Endothelial cell of umbilical vein (primary cell): ENCODE results near the gene VSTM2B. TPM values are rescaled to one million over a fixed set of nuclear protein-coding genes. Genes with fewer than 3 reads are reported as not detected.

ENCODE experiments used
- BruUV-seq: library from RNA; stranded (reverse); fragments of 400-500 nt; replicated peaks from 2 replicates; lab custom pipeline; 2021; lab: Mats Ljungman, UMichigan
- CTCF ChIA-PET: fragments of 300-600, 350-600 bp; sonication (Branson Sonifier 250); formaldehyde crosslinking; loops from one replicate; lab custom pipeline; 2021; ENCODE audit warnings: antibody characterized with exemption, inconsistent platforms; lab: Charles Lee
- POLR2A ChIA-PET: fragments of 300-600, 350-600 bp; sonication (Branson Sonifier 250); formaldehyde crosslinking; loops from one replicate; lab custom pipeline; 2021; ENCODE audit warnings: antibody characterized with exemption, inconsistent platforms; lab: Charles Lee
- DNase-seq: peaks from one replicate; pipeline ENCODE4 v3.0.0-alpha.2; 2011; ENCODE audit warnings: low read depth, low spot score
- FAIRE-seq: peaks from 2 replicates; lab custom pipeline; 2011; peaks lifted over from hg19 to GRCh38; lab: Jason Lieb, UNC
- H2AFZ ChIP-seq: 2 replicates; pipeline ENCODE4 v1.6.0; 2012; ENCODE audit warnings: low read depth, low read length, control low read depth, inconsistent platforms
- H3K27ac ChIP-seq: 2 replicates; pipeline ENCODE4 v1.5.1; 2011; ENCODE audit warnings: low read depth, mild to moderate bottlenecking, control low read depth, low read length, moderate library complexity; ENCODE audit not compliant: insufficient read depth
- H3K27me3 ChIP-seq, 2 experiments: 2 replicates each; pipeline versions ENCODE4 v1.6.0 to v1.6.1; 2011; ENCODE audit warnings: low read length in 2 of 2, mixed read lengths in 1 of 2; ENCODE audit not compliant: control insufficient read depth in 2 of 2, insufficient read depth in 2 of 2
- H3K36me3 ChIP-seq, 2 experiments: 2 replicates in 1 of 2; 3 replicates in 1 of 2; pipeline ENCODE4 v1.5.1; 2011; ENCODE audit warnings: low read length in 2 of 2, mild to moderate bottlenecking in 1 of 2, moderate library complexity in 1 of 2; ENCODE audit not compliant: control insufficient read depth in 2 of 2, insufficient read depth in 2 of 2; ENCODE audit errors: extremely low read depth in 1 of 2
- H3K4me1 ChIP-seq: 3 replicates; pipeline ENCODE4 v1.5.1; 2011; ENCODE audit warnings: mild to moderate bottlenecking, low read length; ENCODE audit not compliant: control insufficient read depth, insufficient read depth; ENCODE audit errors: extremely low read depth
- H3K4me2 ChIP-seq: 2 replicates; pipeline ENCODE4 v1.6.1; 2011; ENCODE audit warnings: low read length, control low read depth, mixed read lengths; ENCODE audit not compliant: insufficient read depth
- H3K4me3 ChIP-seq, 3 experiments: fragments of 200-600 bp in 1 of 3; sonication (generic), shearing (Covaris generic) in 1 of 3; replicated peaks in 1 of 3; 2 replicates each; pipeline ENCODE4 v1.5.1; 2011 to 2016; ENCODE audit warnings: control low read depth in 3 of 3, low read length in 3 of 3, mild to moderate bottlenecking in 2 of 3, inconsistent platforms in 1 of 3, low read depth in 1 of 3, moderate library complexity in 1 of 3; ENCODE audit not compliant: insufficient read depth in 1 of 3
- H3K79me2 ChIP-seq: 2 replicates; pipeline ENCODE4 v1.6.0; 2012; ENCODE audit warnings: low read length, inconsistent platforms; ENCODE audit not compliant: control insufficient read depth, insufficient read depth
- H3K9ac ChIP-seq: replicated peaks from 2 replicates; pipeline ENCODE3; 2011; ENCODE audit warnings: low read length, control low read depth; ENCODE audit not compliant: insufficient read depth; ENCODE audit errors: extremely low read depth
- H3K9me1 ChIP-seq: replicated peaks from 3 replicates; pipeline ENCODE4 v1.6.0; 2011; ENCODE audit warnings: mild to moderate bottlenecking, low read length; ENCODE audit not compliant: control insufficient read depth, insufficient read depth; ENCODE audit errors: extremely low read depth
- H3K9me3 ChIP-seq: replicated peaks from 2 replicates; pipeline ENCODE4 v1.5.1; 2012; ENCODE audit warnings: low read length, inconsistent platforms; ENCODE audit not compliant: control insufficient read depth, insufficient read depth
- H4K20me1 ChIP-seq: replicated peaks from 2 replicates; pipeline ENCODE3; 2011; ENCODE audit warnings: mild to moderate bottlenecking, low read length; ENCODE audit not compliant: control insufficient read depth, insufficient read depth; ENCODE audit errors: extremely low read depth
- EZH2 ChIP-seq: IDR thresholded peaks from 2 replicates; pipeline ENCODE4 v1.6.1; 2012; ENCODE audit warnings: borderline replicate concordance, low read depth, mild to moderate bottlenecking, moderate library complexity, low read length, inconsistent platforms; ENCODE audit not compliant: severe bottlenecking
- FOS ChIP-seq: IDR thresholded peaks from 2 replicates; pipeline ENCODE4 v1.6.1; 2011; ENCODE audit warnings: mild to moderate bottlenecking, low read length, moderate library complexity, borderline replicate concordance; ENCODE audit not compliant: insufficient read depth
- GATA2 ChIP-seq: IDR thresholded peaks from 2 replicates; pipeline ENCODE4 v1.7.0; 2011; ENCODE audit warnings: low read depth, mild to moderate bottlenecking, moderate library complexity, mixed read lengths, low read length; ENCODE audit not compliant: insufficient read length, insufficient read depth
- JUN ChIP-seq: IDR thresholded peaks from 2 replicates; pipeline ENCODE4 v1.6.1; 2011; ENCODE audit warnings: borderline replicate concordance, low read depth; ENCODE audit not compliant: insufficient read length, insufficient read depth
- MYC ChIP-seq: IDR thresholded peaks from one replicate; pipeline ENCODE4 v1.6.1; 2011; ENCODE audit warnings: mild to moderate bottlenecking, low read depth, low read length
- POLR2A ChIP-seq: IDR thresholded peaks from 2 replicates; pipeline ENCODE4 v1.6.1; 2012; ENCODE audit warnings: low read depth, mild to moderate bottlenecking, control low read depth, low read length
- POLR2AphosphoS5 ChIP-seq: IDR thresholded peaks from 2 replicates; pipeline ENCODE4 v1.6.1; 2012; ENCODE audit warnings: low read depth, mild to moderate bottlenecking, control low read depth, low read length, moderate library complexity; ENCODE audit not compliant: insufficient read depth
- dilution Hi-C: fragments of 300-500 bp; cut with MboI; formaldehyde crosslinking; loops from one replicate; pipeline ENCODE4 v1.15.0; 2019; ENCODE audit warnings: low sequenced_read_pairs; ENCODE audit not compliant: extremely low pct_ligation_motif_present
- intact Hi-C: fragments of 100-400 bp; cut with micrococcal nuclease; formaldehyde crosslinking; loops from one replicate; pipeline ENCODE4 v1.10.0; 2022
- polyA plus RNA-seq, 4 experiments: library from polyadenylated mRNA; depleted of rRNA in 3 of 4; stranded (reverse) in 3 of 4; unstranded in 1 of 4; fragments of >200 nt; gene quantifications; 2 replicates each; pipeline versions ENCODE4 v1.2.1 to v1.2.3, GENCODE V29; 2011 to 2012; ENCODE audit warnings: missing spikeins in 1 of 4
- total RNA-seq: library from RNA; stranded (reverse); gene quantifications from 2 replicates; pipeline ENCODE4 v1.2.3, GENCODE V29; 2021
- TF ChIP-seq, protein P1 (sequence below), 2 donors: IDR thresholded peaks; 1 replicate in 1 of 2; 2 replicates in 1 of 2; pipeline ENCODE4 v1.5.1; 2011; ENCODE audit warnings: low read length in 2 of 2, mild to moderate bottlenecking in 2 of 2, moderate library complexity in 2 of 2, control low read depth in 1 of 2, inconsistent platforms in 1 of 2, low read depth in 1 of 2; ENCODE audit not compliant: insufficient read depth in 1 of 2; ENCODE audit errors: extremely low read depth in 1 of 2
- TF ChIP-seq, protein P2 (sequence below): IDR thresholded peaks from 2 replicates; pipeline ENCODE4 v1.6.1; 2011; ENCODE audit not compliant: insufficient read depth, insufficient read length

VSTM2B gene
- total and polyA plus RNA-seq, 2 donors (not counting 3 experiments of a cell fraction or from before 2014, with no cell fraction given) = not detected

GRCh38 chr19:29506619-29506911 is 19.2 kb upstream of the VSTM2B start:
- no peak overlapping the region for H3K27ac ChIP-seq
- no peak overlapping the region for H3K4me3 ChIP-seq
- no TSS peak for BruUV-seq
- ChIA-PET CTCF (no interaction called here), POLR2A (no interaction called here)
- TF ChIP-seq EZH2 (no peak), JUN (no peak), POLR2AphosphoS5 (no peak), FOS (no peak), GATA2 (no peak), MYC (no peak), POLR2A (no peak)
- TF ChIP-seq, protein P1, sequence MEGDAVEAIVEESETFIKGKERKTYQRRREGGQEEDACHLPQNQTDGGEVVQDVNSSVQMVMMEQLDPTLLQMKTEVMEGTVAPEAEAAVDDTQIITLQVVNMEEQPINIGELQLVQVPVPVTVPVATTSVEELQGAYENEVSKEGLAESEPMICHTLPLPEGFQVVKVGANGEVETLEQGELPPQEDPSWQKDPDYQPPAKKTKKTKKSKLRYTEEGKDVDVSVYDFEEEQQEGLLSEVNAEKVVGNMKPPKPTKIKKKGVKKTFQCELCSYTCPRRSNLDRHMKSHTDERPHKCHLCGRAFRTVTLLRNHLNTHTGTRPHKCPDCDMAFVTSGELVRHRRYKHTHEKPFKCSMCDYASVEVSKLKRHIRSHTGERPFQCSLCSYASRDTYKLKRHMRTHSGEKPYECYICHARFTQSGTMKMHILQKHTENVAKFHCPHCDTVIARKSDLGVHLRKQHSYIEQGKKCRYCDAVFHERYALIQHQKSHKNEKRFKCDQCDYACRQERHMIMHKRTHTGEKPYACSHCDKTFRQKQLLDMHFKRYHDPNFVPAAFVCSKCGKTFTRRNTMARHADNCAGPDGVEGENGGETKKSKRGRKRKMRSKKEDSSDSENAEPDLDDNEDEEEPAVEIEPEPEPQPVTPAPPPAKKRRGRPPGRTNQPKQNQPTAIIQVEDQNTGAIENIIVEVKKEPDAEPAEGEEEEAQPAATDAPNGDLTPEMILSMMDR (IDR thresholded peaks at IDR 0.05; ENCODE audit: extremely low read depth in 1 of 2, insufficient read depth in 1 of 2, low read depth in 1 of 2, low read length in 2 of 2) = no peak
- TF ChIP-seq, protein P2, sequence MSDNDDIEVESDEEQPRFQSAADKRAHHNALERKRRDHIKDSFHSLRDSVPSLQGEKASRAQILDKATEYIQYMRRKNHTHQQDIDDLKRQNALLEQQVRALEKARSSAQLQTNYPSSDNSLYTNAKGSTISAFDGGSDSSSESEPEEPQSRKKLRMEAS = no peak
- no peaks in the 10 kb centered on the region for H4K20me1 ChIP-seq
- no peaks in the 10 kb centered on the region for H3K36me3 ChIP-seq
- peaks cover 3% of the 10 kb centered on the region for H3K9me3 ChIP-seq
- no peak overlapping the region for H2AFZ ChIP-seq
- H3K27me3 ChIP-seq = no peaks in the 10 kb centered on the region
- dilution Hi-C loops (no loop called here), intact Hi-C loops (no loop called here)
- FAIRE-seq = no peak
- no peaks in the 10 kb centered on the region for H3K9me1 ChIP-seq
- DNase-seq = no peak
- H3K9ac ChIP-seq = no peak overlapping the region
- no peak overlapping the region for H3K4me2 ChIP-seq
- H3K4me1 ChIP-seq = no peaks in the 10 kb centered on the region
- H3K79me2 ChIP-seq = no peaks in the 10 kb centered on the region
